A172 (cell line): Measurements from ENCODE around the gene PFKFB3. TPM values are rescaled to one million over a fixed set of nuclear protein-coding genes. Genes with fewer than 3 reads are reported as not detected.
"Not testable (repeated sequence)": the region's sequence is repeated elsewhere in the genome, so short reads cannot be mapped to it uniquely, and the experiment has no call there.

ENCODE experiments used
- DNase-seq: peaks from one replicate; pipeline ENCODE4 v3.0.0-alpha.2; 2015; ENCODE audit warnings: low spot score
- total RNA-seq: library from RNA; depleted of rRNA; stranded (reverse); fragments of >200 nt; shearing (Covaris generic); gene quantifications from 2 replicates; pipeline ENCODE4 v1.2.3, GENCODE V29; 2014

The PFKFB3 gene
- total RNA-seq, 1 experiment from 2014 or later, result 16.5 TPM

- DNase-seq, result no peak
Observed at GRCh38 chr10:6236349-6237198, 33.8 kb downstream of the PFKFB3 start.

- no peak for DNase-seq
Observed at GRCh38 chr10:6237199-6237530, 34.4 kb downstream of the PFKFB3 start.

- DNase-seq, result not testable (repeated sequence)
Observed at GRCh38 chr10:6238587-6239212, 36.0 kb downstream of the PFKFB3 start.

GRCh38 chr10:6239213-6239991 is 36.7 kb downstream of the PFKFB3 start:
- DNase-seq, result peak; percentile 99

- no peak for DNase-seq
Observed at GRCh38 chr10:6240254-6240653, 37.5 kb downstream of the PFKFB3 start.

GRCh38 chr10:6242089-6242488 is 39.4 kb downstream of the PFKFB3 start:
- DNase-seq, result no peak

- DNase-seq, result no peak
Observed at GRCh38 chr10:6244510-6244909, 41.8 kb downstream of the PFKFB3 start.

GRCh38 chr10:6247041-6247712 is 44.4 kb downstream of the PFKFB3 start:
- no peak for DNase-seq

- not testable (repeated sequence) for DNase-seq
Observed at GRCh38 chr10:6248908-6249307, 46.2 kb downstream of the PFKFB3 start.

- no peak for DNase-seq
Observed at GRCh38 chr10:6249698-6250097, 47.0 kb downstream of the PFKFB3 start.

- no peak for DNase-seq
Observed at GRCh38 chr10:6250745-6251144, 48.0 kb downstream of the PFKFB3 start.

- DNase-seq, result no peak
Observed at GRCh38 chr10:6254201-6254600, 51.5 kb downstream of the PFKFB3 start.

GRCh38 chr10:6255548-6256061 is 52.9 kb downstream of the PFKFB3 start:
- DNase-seq, result no peak

GRCh38 chr10:6256439-6256838 is 53.7 kb downstream of the PFKFB3 start:
- DNase-seq, result no peak

- no peak for DNase-seq
Observed at GRCh38 chr10:6259153-6259552, 56.4 kb downstream of the PFKFB3 start.

GRCh38 chr10:6260843-6261242 is 58.1 kb downstream of the PFKFB3 start:
- no peak for DNase-seq

GRCh38 chr10:6267941-6268340 is 65.2 kb downstream of the PFKFB3 start:
- no peak for DNase-seq

GRCh38 chr10:6269432-6269831 is 66.7 kb downstream of the PFKFB3 start:
- no peak for DNase-seq

GRCh38 chr10:6269953-6270867 is 67.5 kb downstream of the PFKFB3 start:
- DNase-seq, result no peak

GRCh38 chr10:6270951-6271350 is 68.2 kb downstream of the PFKFB3 start:
- DNase-seq, result no peak

- no peak for DNase-seq
Observed at GRCh38 chr10:6271663-6272062, 68.9 kb downstream of the PFKFB3 start.
